Measurements from ENCODE around the gene OSCP1. TPM values are rescaled to one million over a fixed set of nuclear protein-coding genes. Genes with fewer than 3 reads are reported as not detected.
A peak's percentile ranks its signal among the peaks of the same experiment; 100 is the strongest.

OSCP1 gene
- total RNA-seq, 1 donor from 2014 or later = 14.2 TPM

GRCh38 chr1:36401602-36402503 lies 48.4 kb downstream of the OSCP1 start:
- DNase-seq (ENCODE audit: low read depth) = no peak

DNA sequence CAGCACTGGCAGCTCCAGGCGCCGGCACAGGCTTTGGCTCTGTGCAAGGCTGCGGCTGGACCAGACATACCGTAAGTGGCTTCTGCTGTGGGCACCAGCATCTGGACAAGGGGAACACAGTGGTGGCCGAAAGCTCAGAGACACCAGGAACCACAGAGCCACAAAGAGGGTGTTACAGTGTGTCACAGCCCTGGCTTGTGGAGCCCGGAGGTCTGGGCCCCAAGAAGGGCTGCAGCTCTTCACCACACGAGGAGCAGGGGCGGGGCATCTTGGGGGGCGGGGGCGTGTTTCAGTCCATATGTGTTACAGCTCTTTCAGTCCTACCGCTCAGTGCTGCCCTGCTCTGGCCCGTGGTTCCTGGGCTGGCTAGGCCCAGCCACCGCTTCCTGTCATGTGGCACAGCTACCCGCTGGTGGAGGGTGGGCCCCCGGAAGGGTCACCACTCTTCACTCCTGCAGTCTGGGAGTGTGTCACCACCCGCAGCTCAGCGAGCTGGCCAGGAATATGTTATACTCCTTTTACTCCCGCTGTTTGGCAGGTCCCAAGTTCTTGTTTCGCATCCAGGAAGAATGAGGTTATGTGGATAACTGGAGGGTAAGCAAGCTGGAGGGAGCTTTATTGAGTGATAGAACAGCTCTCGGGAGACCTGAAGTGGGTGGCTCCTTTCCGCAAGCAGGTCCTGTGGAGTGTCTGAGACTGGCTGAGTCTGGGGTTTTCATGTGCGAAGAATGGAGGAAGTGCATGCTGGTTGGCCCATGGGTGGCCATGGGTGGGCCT lies 49.2 kb downstream of the OSCP1 start:
- no peak for DNase-seq (ENCODE audit: low read depth)

DNA sequence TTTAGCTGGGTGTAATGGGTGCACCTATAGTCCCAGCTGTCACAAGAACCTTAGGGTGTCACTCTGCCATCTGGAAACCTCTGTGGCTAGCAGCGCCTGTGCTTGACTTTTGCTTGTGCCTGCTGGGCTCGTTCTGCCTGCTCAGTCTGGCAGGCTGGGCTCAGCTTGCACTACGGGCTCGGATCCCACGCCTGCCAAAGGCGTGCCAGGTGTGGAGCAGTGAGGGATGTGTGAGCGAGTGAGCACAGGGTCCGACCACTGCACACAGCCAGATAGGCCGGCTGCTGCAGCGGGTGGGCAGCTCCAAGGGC lies 49.8 kb downstream of the OSCP1 start:
- no peak for DNase-seq (ENCODE audit: low read depth)

DNA sequence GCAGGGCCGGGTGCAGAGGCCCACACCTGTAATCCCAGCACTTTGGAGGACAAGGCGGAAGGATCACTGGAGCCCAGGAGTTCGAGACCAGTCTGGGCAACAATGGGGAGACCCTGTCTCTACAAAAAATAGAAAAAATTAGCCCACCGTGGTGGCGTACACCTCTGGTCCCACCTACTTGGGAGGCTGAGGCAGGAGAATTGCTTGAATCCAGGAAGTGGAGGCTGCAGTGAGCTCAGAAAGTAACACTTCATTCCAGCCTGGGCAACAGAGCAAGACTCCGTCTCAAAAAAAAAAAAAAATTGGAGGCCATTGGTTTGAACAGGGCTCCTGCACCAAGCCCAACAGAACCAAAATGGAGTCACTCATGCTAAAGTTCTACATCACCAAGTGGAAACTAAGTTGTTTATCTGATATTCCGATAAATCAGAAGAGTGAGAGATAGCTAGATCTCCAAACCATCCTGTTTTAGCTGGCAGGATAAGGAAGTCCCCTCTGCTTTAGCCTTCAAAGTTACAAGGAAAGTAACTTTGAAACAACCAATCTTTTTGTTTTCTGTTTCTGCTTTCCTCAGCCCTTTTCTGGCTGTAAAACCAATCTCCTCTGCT lies 51.8 kb downstream of the OSCP1 start:
- DNase-seq (ENCODE audit: low read depth) = no peak

DNA sequence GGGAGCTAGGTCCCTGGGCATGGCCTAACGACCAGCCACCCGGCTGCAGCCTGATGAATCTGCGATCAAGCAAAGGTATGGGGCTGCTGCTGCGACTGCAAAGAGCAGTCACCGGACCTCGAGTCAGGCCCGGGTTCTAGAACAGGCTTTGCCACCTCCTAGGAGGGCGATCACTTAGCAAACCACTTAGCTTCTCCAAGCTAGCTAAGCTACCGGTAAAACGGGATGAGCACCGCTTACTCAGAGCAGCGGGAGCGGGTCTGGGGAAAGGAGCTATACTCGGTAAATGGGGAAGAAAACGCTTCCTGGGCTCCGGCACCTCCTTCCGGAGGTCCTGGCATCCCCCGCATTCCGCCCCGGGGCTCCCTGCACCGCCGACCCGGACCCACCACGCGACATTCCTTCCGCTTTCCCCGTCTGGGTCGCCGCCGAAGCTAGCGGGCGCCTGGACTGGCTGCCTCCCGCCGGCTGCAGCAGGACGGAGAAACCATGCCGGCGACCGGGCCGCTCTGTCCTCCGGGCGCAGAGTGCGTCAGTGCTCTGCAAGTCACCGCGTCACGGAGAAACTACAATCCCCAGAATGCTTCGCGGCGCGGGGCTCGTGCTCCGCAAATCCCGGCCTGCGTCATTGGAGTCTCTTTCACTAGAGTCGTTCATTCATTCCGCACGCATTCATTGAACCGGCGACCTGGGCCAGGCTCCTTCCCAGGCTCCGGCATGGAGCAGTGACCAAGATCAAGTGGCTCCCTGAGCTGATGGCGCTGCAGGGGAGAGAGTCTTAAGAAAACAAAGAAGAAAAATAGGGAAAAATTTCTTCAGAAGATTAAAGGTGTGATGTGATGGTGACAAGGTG lies 52.6 kb downstream of the OSCP1 start, which contains the start of gene LSM10:
Gene LSM10, minus strand, starts transcription at position 531 of the 853 bp plus-strand sequence. CDS start 3,779 bp downstream, outside the sequence.
- peak; percentile 84 for DNase-seq (ENCODE audit: low read depth)

- no peak for DNase-seq (ENCODE audit: low read depth)
Measured at GRCh38 chr1:36397083-36397377, 53.2 kb downstream of the OSCP1 start.

DNA sequence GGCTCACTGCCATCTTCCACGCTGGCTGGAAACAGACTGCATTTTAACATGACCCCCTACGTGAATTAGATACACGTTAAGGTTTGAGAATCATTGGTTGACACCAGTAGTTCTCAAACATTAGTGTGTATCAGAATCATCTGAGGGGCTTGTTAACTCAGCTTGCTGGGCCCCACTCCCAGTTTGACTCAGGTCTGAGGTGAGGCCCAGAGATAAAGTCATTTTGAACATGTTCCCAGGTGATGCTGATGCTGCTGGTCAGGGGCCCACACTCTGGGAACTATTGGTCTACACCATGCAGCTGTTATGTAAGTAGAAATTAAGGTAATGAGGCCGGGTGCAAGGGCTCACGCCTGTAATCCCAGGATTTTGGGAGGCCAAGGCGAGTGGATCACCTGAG lies 53.9 kb downstream of the OSCP1 start:
- DNase-seq (ENCODE audit: low read depth) = no peak

- no peak for DNase-seq (ENCODE audit: low read depth)
Measured at GRCh38 chr1:36393686-36394085, 56.6 kb downstream of the OSCP1 start.

DNA sequence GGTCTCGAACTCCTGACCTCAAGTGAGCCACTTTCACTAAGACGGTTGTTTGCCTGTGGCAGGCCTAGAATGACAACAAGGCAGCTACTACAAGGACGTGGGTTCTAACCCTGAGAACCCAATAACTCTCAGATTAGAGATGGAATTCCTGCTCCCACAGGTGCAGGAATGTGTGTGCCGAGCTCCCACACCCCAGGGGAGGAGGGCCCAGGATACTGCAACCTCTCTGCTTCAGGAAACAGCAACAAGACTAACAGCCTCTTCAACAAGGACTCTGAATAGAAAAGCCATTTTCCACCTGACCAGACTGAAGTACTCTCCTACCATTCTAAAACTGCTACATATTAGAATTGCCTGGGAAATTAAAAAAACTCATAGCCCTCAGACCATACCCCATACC lies 57.4 kb downstream of the OSCP1 start:
- no peak for DNase-seq (ENCODE audit: low read depth)

GRCh38 chr1:36391271-36391670 lies 59.0 kb downstream of the OSCP1 start:
- no peak for DNase-seq (ENCODE audit: low read depth)

DNA sequence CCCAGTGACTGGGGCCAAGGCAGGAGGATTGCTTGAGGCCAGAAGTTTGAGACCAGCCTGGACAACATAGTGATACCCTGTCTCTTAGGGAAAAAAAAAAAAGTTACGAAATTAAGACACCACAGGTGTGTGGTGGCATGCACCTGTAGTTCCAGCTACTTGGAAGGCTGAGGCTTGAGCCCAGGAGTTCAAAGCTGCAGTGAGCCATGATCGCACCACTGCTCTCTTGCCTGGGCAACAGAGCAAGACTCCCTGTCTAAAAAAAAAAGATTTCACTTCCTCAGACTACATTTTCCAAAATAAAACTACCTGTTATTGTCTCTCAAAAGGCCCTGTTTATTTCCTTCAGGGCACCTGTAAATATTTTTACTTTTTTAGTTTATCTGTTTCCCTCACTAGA lies 59.8 kb downstream of the OSCP1 start:
- no peak for DNase-seq (ENCODE audit: low read depth)

GRCh38 chr1:36389999-36390398 lies 60.3 kb downstream of the OSCP1 start:
- DNase-seq (ENCODE audit: low read depth) = no peak

GRCh38 chr1:36389261-36389660 lies 61.0 kb downstream of the OSCP1 start:
- DNase-seq (ENCODE audit: low read depth) = no peak

DNA sequence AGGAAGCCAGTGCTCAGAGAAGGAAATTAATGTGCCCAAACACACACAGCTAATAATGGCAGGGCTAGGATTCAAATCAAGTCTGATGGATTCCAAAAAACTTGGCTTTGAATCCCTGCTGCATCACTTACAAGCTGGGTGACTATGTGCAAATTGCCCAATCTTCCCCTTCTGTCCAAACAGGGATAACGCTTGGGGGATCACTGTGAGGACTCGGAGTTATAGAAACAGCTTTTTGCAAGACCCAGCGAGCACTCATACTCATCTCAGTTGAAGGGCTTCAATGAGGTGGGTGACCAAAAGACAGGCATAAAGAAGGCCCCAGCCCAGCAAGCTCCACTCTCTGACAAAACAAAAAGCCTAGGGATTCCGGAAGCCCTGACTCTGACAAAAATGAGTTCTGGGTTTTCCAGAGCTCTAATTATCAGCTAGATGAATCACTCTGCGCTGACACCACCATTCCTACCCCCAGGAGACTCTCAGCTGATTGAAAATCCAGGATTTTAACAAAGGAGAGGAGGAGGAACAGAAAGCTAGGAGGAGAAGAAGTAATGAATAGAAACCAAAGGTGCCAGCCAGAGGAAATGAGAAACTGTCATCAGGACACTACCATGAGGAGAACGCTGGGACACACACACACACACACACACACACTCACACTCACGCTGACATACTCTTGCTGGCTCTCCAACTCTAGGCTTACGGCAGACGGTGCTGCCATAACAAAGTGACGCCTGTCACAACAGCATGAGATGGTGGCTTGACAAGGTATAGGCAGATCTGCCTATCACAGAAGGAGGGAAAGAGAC lies 62.9 kb downstream of the OSCP1 start:
- peak; percentile 80 for DNase-seq (ENCODE audit: low read depth)

GRCh38 chr1:36386265-36387140 lies 63.7 kb downstream of the OSCP1 start:
- DNase-seq (ENCODE audit: low read depth) = peak; percentile 100

DNA sequence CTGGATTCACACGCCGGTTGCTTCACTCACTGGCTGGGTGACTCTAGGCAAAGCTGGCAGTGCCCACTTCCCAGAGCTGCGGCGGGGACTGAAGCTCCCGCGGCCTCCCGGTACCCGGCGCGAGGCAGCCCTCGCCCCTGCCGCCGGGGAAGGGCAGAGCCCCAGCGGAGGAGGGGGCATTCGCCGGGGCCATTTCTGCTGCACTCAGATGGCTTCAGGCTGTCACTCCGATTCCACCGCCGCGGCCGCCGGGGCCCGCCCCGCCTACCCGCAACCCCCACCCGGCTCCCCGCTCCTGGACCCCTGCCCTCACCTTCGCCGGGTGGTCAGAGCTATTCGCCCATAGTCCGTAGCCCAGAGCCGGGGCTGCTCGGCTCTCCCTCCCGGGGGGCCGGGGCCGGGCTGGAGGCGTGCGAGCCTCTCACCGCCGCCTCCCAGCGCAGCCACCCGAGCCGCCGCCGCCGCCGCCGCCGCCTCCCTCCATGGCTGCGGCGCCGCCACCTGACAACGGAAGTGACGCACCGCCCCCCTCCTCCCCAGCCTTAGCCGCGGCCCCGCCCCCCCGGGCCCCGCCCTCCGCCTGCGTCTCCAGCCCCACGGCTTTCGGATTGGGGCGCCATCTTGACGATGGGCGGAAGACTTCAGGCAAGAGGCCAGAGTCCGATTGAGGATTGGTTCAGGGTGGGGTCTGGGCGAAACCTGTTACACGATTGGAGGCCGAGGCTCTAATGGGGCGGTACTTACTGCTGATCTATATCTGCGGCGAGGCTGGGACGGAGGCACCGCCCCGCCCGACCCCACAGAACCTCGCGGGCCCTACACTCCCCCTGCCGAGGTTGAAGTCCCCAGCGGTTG lies 64.6 kb downstream of the OSCP1 start, which contains the start of gene STK40:
Gene STK40, minus strand, starts transcription at position 515 of the 855 bp plus-strand sequence. CDS start 24,592 bp downstream, outside the sequence.
- DNase-seq (ENCODE audit: low read depth) = peak; percentile 97

GRCh38 chr1:36384542-36385409 lies 65.5 kb downstream of the OSCP1 start:
- DNase-seq (ENCODE audit: low read depth) = peak; percentile 45

- no peak for DNase-seq (ENCODE audit: low read depth)
Measured at GRCh38 chr1:36383240-36383639, 67.0 kb downstream of the OSCP1 start.

All from renal cortical epithelial cell (primary cell).